WI38 (cell line): ENCODE data around the gene PITPNM1.

Experiments
- H3K4me3 ChIP-seq: 2 replicates; pipeline ENCODE4 v1.5.1; 2011; ENCODE audit warnings: low read depth, mild to moderate bottlenecking, control low read depth, low read length
- CTCF ChIP-seq: IDR thresholded peaks from 2 replicates; pipeline ENCODE4 v1.5.1; 2012; ENCODE audit warnings: low read depth, mild to moderate bottlenecking, control low read depth, low read length

PITPNM1 gene

GRCh38 chr11:67522844-67523555 lies 17.8 kb upstream of the PITPNM1 start, which contains the start of gene CABP2:
Gene CABP2 (minus strand): TSS chr11:67523446. CDS start chr11:67523326, 120 bp downstream.
- H3K4me3 ChIP-seq = no peak within 1 kb of the TSS
- no peak for TF ChIP-seq CTCF

- TF ChIP-seq CTCF = no peak
- no peak overlapping the region for H3K4me3 ChIP-seq
Measured at GRCh38 chr11:67522338-67522737, 17.2 kb upstream of the PITPNM1 start.

GRCh38 chr11:67521924-67522323 lies 16.8 kb upstream of the PITPNM1 start:
- TF ChIP-seq CTCF = no peak
- H3K4me3 ChIP-seq = no peak overlapping the region

GRCh38 chr11:67520856-67521824 lies 16.0 kb upstream of the PITPNM1 start:
- no peak overlapping the region for H3K4me3 ChIP-seq
- no peak for TF ChIP-seq CTCF

- no peak overlapping the region for H3K4me3 ChIP-seq
- TF ChIP-seq CTCF = no peak
Measured at GRCh38 chr11:67519726-67520125, 14.6 kb upstream of the PITPNM1 start.

GRCh38 chr11:67517784-67518552 lies 12.8 kb upstream of the PITPNM1 start:
- H3K4me3 ChIP-seq = no peak overlapping the region
- no peak for TF ChIP-seq CTCF
